Kidney (tissue), 14 donors: ENCODE measurements around the gene VPS29. TPM values are rescaled to one million over a fixed set of nuclear protein-coding genes. Genes with fewer than 3 reads are reported as not detected.

Experiments used
- DNase-seq, 5 donors: peaks; one replicate each; pipeline ENCODE4 v3.0.0-alpha.2; 2013 to 2020
- FAIRE-seq: peaks from 2 replicates; lab custom pipeline; 2012; peaks lifted over from hg19 to GRCh38; lab: Jason Lieb, UNC
- H3K27ac ChIP-seq, 2 donors: one replicate each; pipeline ENCODE4 v1.7.0; 2013; ENCODE audit warnings: low read depth in 2 of 2, low read length in 2 of 2, inconsistent platforms in 1 of 2
- H3K27me3 ChIP-seq: one replicate; pipeline ENCODE4 v1.7.1; 2013; ENCODE audit warnings: low read length, inconsistent platforms; ENCODE audit not compliant: control insufficient read depth, insufficient read depth
- H3K36me3 ChIP-seq, 3 donors: one replicate each; pipeline versions ENCODE4 v1.7.0 to v1.7.1; 2013; ENCODE audit warnings: low read length in 3 of 3, control low read depth in 1 of 3, inconsistent platforms in 1 of 3; ENCODE audit not compliant: insufficient read depth in 3 of 3, control insufficient read depth in 2 of 3
- H3K4me1 ChIP-seq, 3 donors: one replicate each; pipeline versions ENCODE4 v1.7.0 to v1.7.1; 2013; ENCODE audit warnings: low read length in 3 of 3, inconsistent platforms in 1 of 3, low read depth in 1 of 3; ENCODE audit not compliant: control insufficient read depth in 2 of 3, insufficient read depth in 2 of 3
- H3K4me3 ChIP-seq, 3 donors: one replicate each; pipeline versions ENCODE4 v1.7.0 to v1.8.1; 2013; ENCODE audit warnings: low read length in 3 of 3, control low read depth in 1 of 3, inconsistent platforms in 1 of 3
- H3K9ac ChIP-seq, 3 donors: one replicate each; pipeline versions ENCODE4 v1.7.0 to v1.7.1; 2013; ENCODE audit warnings: low read length in 3 of 3, control low read depth in 1 of 3, inconsistent platforms in 1 of 3
- H3K9me3 ChIP-seq, 3 donors: one replicate each; pipeline versions ENCODE4 v1.7.0 to v1.7.1; 2013; ENCODE audit warnings: low read length in 3 of 3, control low read depth in 1 of 3, inconsistent platforms in 1 of 3; ENCODE audit not compliant: control insufficient read depth in 2 of 3, insufficient read depth in 1 of 3
- CTCF ChIP-seq: IDR thresholded peaks from 3 replicates; pipeline ENCODE4 v1.5.1; 2012; ENCODE audit warnings: mild to moderate bottlenecking, moderate library complexity, borderline replicate concordance; ENCODE audit not compliant: insufficient read depth; ENCODE audit errors: extremely low read depth
- intact Hi-C: fragments of 100-400 bp; cut with DNase I; formaldehyde crosslinking; loops from one replicate; pipeline ENCODE4 v1.11.1; 2022
- polyA plus RNA-seq: library from polyadenylated mRNA; stranded (reverse); fragments of 350-450 nt; fragmentation: Illumina TruSeq; extraction: RNeasy Lipid Tissue Mini Kit (QIAGEN cat#74804); gene quantifications from one replicate; pipeline ENCODE4 v1.2.3, GENCODE V29; 2014; ENCODE audit warnings: low read depth, low replicate concordance; ENCODE audit not compliant: insufficient read depth
- total RNA-seq: library from RNA; stranded (reverse); fragmentation: NEBNext Ultra II Directional; extraction: Animal tissue kit (Norgen Biotek cat#: 25700); gene quantifications from one replicate; pipeline ENCODE4 v1.2.1, GENCODE V29; 2021
- donor health status: control.
- donor health status: control.
- donor health status: control.
- donor health status: control.
- donor health status: control.
- donor health status: DM: yes; HTN: yes; CAD: no.
- donor health status: Normal renal cell carcinoma (clear cell type).

Gene VPS29
- total and polyA plus RNA-seq, 2 donors from 2014 or later = 108 to 153 TPM

- H3K27ac ChIP-seq = no peak overlapping the region
- TF ChIP-seq CTCF = no peak
- no peaks in the 10 kb centered on the region for H3K4me1 ChIP-seq
- FAIRE-seq (no peak), DNase-seq (no peak)
- no peak overlapping the region for H3K9ac ChIP-seq
- H3K36me3 ChIP-seq = no peaks in the 10 kb centered on the region
- H3K27me3 ChIP-seq = no peaks in the 10 kb centered on the region
- no peak overlapping the region for H3K4me3 ChIP-seq
- intact Hi-C loops = loop anchor here (5.0 kb wide), 1 partner anchor 88 kb away; no protein-coding TSS in a partner anchor
- no peaks in the 10 kb centered on the region for H3K9me3 ChIP-seq
Observed at GRCh38 chr12:110514363-110514762, 12.5 kb upstream of the VPS29 start.

DNA sequence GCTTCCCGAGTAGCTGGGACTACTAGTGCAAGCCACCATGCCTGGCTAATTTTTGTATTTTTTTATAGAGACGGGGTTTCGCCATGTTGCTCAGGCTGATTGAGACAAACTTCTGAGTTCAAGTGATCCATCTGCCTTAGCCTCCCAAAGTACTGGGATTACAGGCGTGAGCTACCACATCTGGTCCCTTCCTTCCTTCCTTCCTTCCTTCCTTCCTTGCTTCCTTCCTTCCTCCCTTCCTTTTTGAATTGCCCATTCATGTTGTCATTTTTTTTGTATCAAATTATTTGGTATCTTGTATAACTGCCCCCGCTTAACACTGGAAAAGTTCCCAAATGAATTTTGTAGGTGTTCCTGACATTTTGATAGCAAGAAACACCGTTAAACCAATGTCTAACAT, 11.9 kb upstream of the VPS29 start:
- intact Hi-C loops = loop anchor here (5.0 kb wide), 1 partner anchor 88 kb away; no protein-coding TSS in a partner anchor
- H3K9ac ChIP-seq = no peak overlapping the region
- H3K4me1 ChIP-seq = no peaks in the 10 kb centered on the region
- no peak overlapping the region for H3K27ac ChIP-seq
- DNase-seq (no peak), FAIRE-seq (no peak)
- TF ChIP-seq CTCF = no peak
- H3K36me3 ChIP-seq = no peaks in the 10 kb centered on the region
- no peaks in the 10 kb centered on the region for H3K27me3 ChIP-seq
- no peaks in the 10 kb centered on the region for H3K9me3 ChIP-seq
- no peak overlapping the region for H3K4me3 ChIP-seq

- Histone ChIP-seq H3K36me3 (no peaks in the 10 kb centered on the region), H3K4me1 (no peaks in the 10 kb centered on the region), H3K27ac (no peak overlapping the region), H3K4me3 (no peak overlapping the region), H3K27me3 (no peaks in the 10 kb centered on the region), H3K9ac (no peak overlapping the region), H3K9me3 (no peaks in the 10 kb centered on the region)
- intact Hi-C loops = no loop called here
- no peak for TF ChIP-seq CTCF
- no peak for DNase-seq
- FAIRE-seq = no peak
Observed at GRCh38 chr12:110508071-110508586, 6.2 kb upstream of the VPS29 start.

DNA sequence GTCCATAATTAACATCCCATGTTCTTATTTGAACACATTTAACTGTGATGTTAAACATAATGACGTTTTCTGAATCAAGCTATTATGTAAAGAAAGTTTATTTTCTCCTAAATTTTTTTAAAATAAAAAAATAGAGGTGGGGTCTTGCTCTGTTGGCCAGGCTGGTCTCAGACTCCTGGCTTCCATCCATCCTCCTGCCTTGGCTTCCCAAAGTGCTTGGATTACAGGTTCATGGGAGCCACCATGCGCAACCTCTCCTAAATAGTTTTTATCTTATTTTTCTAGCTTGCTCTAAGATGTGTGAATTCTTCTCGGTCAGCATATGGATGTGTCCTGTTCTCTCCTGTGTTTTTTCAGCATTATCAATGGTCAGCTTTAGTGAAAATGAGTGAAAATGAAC, 3.4 kb upstream of the VPS29 start:
- DNase-seq (no peak), FAIRE-seq (no peak)
- TF ChIP-seq CTCF = no peak
- Histone ChIP-seq H3K4me1 (peaks cover 0 to 4% (median 2%) of the 10 kb centered on the region in 3 donors), H3K9ac (no peak overlapping the region), H3K9me3 (no peaks in the 10 kb centered on the region), H3K27ac (no peak overlapping the region), H3K4me3 (no peak overlapping the region), H3K27me3 (no peaks in the 10 kb centered on the region), H3K36me3 (no peaks in the 10 kb centered on the region)
- intact Hi-C loops = no loop called here
